Epithelial cell of proximal tubule (primary cell): ENCODE measurements around the gene GATAD2B. TPM values are rescaled to one million over a fixed set of nuclear protein-coding genes. Genes with fewer than 3 reads are reported as not detected.
A peak's percentile ranks its signal among the peaks of the same experiment; 100 is the strongest.
"Not testable (repeated sequence)": the region's sequence is repeated elsewhere in the genome, so short reads cannot be mapped to it uniquely, and the experiment has no call there.

Experiments used
- DNase-seq: peaks from one replicate; pipeline ENCODE4 v3.0.0-alpha.2; 2011; ENCODE audit warnings: low read depth
- H3K4me3 ChIP-seq: 2 replicates; pipeline ENCODE4 v1.5.1; 2011; ENCODE audit warnings: low read depth, mild to moderate bottlenecking, low read length
- CTCF ChIP-seq: conservative IDR thresholded peaks from 2 replicates; pipeline ENCODE4 v1.5.1; 2012; ENCODE audit warnings: low read depth, mild to moderate bottlenecking, low read length
- total RNA-seq: library from RNA; depleted of rRNA; stranded (reverse); fragments of >200 nt; gene quantifications from 2 replicates; pipeline ENCODE4 v1.2.3, GENCODE V29; 2015

The GATAD2B gene
- total RNA-seq, 1 donor from 2014 or later: 6.8 TPM

DNA sequence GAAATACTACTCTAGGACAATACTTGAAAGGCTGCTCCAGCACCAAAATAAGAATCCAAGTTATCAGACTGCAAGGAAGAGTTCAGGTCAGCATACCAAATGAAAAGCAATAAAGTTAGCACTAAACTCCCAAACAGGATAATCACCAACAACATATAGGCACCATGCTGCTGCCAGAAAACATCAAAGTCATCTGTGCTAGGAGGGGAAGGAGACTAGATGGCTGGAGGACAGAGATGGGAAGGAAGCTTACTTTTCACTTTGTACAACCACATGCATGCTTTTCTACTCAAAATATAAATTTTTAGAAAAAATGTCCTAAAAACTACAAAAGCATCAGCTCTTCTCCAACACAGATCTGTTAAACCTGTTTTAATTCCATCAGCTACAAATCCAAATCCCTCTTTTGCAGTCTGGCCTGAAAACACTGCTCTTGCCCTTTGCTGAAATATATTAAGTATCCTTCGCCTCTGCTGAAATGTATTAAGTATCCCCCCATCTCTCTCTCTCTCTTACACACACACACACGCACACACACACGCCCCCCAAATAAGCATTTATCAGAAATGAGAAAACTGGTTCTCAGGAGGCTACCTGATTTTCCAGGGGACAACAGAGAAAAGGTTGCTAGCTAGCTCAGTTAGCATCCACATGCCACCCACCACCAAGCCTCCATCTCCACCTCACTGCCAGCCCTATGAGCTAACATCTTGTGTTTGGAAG, 1.5 kb downstream of the GATAD2B start:
- H3K4me3 ChIP-seq: peak overlapping the region; percentile 90
- TF ChIP-seq CTCF: no peak
- no peak for DNase-seq

- H3K4me3 ChIP-seq: peak overlapping the region; percentile 90
- no peak for DNase-seq
- peak; percentile 53 for TF ChIP-seq CTCF
Observed at GRCh38 chr1:153919876-153920852, 2.6 kb downstream of the GATAD2B start.

DNA sequence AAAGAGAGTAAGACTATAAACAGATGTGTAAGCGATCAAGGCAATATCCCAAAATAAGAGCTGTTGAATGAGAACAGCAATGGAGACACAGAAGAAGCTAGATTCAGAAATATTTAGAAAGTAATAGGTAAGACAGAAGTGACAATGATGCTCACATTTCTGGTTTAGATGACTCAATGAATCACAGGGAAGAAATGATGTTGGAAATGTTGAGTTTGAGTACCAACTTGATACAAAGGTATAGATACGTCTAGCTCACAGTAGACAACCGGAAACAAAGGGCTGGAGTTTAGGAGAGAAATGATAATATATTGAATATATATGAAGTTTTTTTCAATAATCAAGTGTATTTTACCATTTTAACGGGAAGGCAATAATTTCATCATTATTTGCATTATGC, 6.5 kb downstream of the GATAD2B start:
- no peak for DNase-seq
- no peak for TF ChIP-seq CTCF
- H3K4me3 ChIP-seq: no peak overlapping the region

- TF ChIP-seq CTCF: no peak
- DNase-seq: no peak
Observed at GRCh38 chr1:153912349-153912748, 10.4 kb downstream of the GATAD2B start.

DNA sequence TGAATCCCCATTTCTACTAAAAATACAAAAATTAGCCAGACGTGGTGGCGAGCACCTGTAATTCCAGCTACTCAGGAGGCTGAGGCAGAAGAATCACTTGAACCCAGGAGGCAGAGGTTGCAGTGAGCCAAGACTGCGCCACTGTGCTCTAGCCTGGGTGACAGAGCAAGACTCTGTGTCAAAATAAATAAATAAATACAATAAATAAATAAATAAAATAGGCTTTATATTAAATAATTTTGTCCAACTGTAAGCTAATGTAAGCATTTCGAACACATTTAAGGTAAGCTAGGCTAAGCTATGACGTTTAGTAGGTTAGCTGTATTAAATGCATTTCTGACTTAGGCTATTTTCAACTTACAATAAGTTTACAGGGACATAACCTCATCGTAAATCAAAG, 12.2 kb downstream of the GATAD2B start:
- not testable (repeated sequence) for H3K4me3 ChIP-seq, DNase-seq

More at GRCh38 chr1:153912349-153912748, 10.4 kb downstream of the GATAD2B start:
- no peak overlapping the region for H3K4me3 ChIP-seq

- no peak overlapping the region for H3K4me3 ChIP-seq
- no peak for DNase-seq
- TF ChIP-seq CTCF: no peak
Observed at GRCh38 chr1:153908071-153908470, 14.7 kb downstream of the GATAD2B start.

- no peak for TF ChIP-seq CTCF
- H3K4me3 ChIP-seq: no peak overlapping the region
- DNase-seq: no peak
Observed at GRCh38 chr1:153907134-153907533, 15.6 kb downstream of the GATAD2B start.
